ENCODE data around the gene CFAP47. TPM values are rescaled to one million over a fixed set of nuclear protein-coding genes. Genes with fewer than 3 reads are reported as not detected.

CFAP47 gene
- total RNA-seq, 1 experiment from 2014 or later, result not detected

DNA sequence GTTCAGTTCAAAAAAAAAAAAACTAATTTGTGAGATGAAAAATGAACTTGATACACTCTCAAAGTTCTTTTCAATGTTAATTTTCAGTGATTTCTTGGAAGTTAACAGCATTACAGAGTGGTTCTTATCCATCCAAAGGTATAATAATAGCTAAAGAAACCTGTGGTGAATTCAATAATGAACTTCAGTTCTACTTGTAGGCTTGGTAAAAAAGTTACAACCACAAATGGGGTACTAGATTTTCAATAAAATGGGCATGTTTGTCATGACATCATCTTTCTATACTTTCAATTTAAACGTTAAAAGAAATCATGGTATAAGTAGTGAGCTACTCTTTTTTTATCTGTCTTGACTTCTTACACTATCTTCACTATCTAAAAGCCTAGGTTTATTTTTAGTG lies 424.8 kb downstream of the CFAP47 start:
- ChIA-PET CTCF (no interaction called here), POLR2A (no interaction called here)
- Mint-ChIP-seq H3K4me1 (peaks cover 3% of the 10 kb centered on the region; the same call in 1 of the 2 replicates), H3K4me3 (no peak overlapping the region), H3K27ac (no peak overlapping the region), H3K27me3 (ENCODE audit: low read depth) (no peaks in the 10 kb centered on the region), H3K36me3 (no peaks in the 10 kb centered on the region), H3K9me3 (no peaks in the 10 kb centered on the region; the same call in 1 of the 2 replicates)
- DNase-seq (ENCODE audit: low spot score) (no peak), ATAC-seq (no peak)
- TF ChIP-seq, protein P1, sequence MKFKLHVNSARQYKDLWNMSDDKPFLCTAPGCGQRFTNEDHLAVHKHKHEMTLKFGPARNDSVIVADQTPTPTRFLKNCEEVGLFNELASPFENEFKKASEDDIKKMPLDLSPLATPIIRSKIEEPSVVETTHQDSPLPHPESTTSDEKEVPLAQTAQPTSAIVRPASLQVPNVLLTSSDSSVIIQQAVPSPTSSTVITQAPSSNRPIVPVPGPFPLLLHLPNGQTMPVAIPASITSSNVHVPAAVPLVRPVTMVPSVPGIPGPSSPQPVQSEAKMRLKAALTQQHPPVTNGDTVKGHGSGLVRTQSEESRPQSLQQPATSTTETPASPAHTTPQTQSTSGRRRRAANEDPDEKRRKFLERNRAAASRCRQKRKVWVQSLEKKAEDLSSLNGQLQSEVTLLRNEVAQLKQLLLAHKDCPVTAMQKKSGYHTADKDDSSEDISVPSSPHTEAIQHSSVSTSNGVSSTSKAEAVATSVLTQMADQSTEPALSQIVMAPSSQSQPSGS (CRISPR knock-in tag; IDR thresholded peaks at IDR 0.05; ENCODE audit: borderline replicate concordance, low read depth), result no peak
- TF ChIP-seq, protein P2, sequence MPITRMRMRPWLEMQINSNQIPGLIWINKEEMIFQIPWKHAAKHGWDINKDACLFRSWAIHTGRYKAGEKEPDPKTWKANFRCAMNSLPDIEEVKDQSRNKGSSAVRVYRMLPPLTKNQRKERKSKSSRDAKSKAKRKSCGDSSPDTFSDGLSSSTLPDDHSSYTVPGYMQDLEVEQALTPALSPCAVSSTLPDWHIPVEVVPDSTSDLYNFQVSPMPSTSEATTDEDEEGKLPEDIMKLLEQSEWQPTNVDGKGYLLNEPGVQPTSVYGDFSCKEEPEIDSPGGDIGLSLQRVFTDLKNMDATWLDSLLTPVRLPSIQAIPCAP (CRISPR knock-in tag; IDR thresholded peaks at IDR 0.05), result no peak
- no peak for TF ChIP-seq CBFB (CRISPR knock-in tag; IDR thresholded peaks at IDR 0.05; ENCODE audit: low read depth)
- TF ChIP-seq FOXK1 (CRISPR knock-in tag; IDR thresholded peaks at IDR 0.05), result no peak
- no peak for TF ChIP-seq SMAD3 (CRISPR knock-in tag; IDR thresholded peaks at IDR 0.05; ENCODE audit: borderline replicate concordance)
- TF ChIP-seq, protein P3, sequence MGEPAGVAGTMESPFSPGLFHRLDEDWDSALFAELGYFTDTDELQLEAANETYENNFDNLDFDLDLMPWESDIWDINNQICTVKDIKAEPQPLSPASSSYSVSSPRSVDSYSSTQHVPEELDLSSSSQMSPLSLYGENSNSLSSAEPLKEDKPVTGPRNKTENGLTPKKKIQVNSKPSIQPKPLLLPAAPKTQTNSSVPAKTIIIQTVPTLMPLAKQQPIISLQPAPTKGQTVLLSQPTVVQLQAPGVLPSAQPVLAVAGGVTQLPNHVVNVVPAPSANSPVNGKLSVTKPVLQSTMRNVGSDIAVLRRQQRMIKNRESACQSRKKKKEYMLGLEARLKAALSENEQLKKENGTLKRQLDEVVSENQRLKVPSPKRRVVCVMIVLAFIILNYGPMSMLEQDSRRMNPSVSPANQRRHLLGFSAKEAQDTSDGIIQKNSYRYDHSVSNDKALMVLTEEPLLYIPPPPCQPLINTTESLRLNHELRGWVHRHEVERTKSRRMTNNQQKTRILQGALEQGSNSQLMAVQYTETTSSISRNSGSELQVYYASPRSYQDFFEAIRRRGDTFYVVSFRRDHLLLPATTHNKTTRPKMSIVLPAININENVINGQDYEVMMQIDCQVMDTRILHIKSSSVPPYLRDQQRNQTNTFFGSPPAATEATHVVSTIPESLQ (CRISPR knock-in tag; IDR thresholded peaks at IDR 0.05), result no peak
- no peak for TF ChIP-seq ZNF423 (CRISPR knock-in tag; IDR thresholded peaks at IDR 0.05)
- no peak for TF ChIP-seq ZNF396 (CRISPR knock-in tag; IDR thresholded peaks at IDR 0.05; ENCODE audit: borderline replicate concordance)
- TF ChIP-seq, protein P4, sequence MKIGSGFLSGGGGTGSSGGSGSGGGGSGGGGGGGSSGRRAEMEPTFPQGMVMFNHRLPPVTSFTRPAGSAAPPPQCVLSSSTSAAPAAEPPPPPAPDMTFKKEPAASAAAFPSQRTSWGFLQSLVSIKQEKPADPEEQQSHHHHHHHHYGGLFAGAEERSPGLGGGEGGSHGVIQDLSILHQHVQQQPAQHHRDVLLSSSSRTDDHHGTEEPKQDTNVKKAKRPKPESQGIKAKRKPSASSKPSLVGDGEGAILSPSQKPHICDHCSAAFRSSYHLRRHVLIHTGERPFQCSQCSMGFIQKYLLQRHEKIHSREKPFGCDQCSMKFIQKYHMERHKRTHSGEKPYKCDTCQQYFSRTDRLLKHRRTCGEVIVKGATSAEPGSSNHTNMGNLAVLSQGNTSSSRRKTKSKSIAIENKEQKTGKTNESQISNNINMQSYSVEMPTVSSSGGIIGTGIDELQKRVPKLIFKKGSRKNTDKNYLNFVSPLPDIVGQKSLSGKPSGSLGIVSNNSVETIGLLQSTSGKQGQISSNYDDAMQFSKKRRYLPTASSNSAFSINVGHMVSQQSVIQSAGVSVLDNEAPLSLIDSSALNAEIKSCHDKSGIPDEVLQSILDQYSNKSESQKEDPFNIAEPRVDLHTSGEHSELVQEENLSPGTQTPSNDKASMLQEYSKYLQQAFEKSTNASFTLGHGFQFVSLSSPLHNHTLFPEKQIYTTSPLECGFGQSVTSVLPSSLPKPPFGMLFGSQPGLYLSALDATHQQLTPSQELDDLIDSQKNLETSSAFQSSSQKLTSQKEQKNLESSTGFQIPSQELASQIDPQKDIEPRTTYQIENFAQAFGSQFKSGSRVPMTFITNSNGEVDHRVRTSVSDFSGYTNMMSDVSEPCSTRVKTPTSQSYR (CRISPR knock-in tag; IDR thresholded peaks at IDR 0.05), result no peak
- TF ChIP-seq NR3C1 (CRISPR knock-in tag; conservative IDR thresholded peaks at IDR 0.05; ENCODE audit: low read depth), result no peak
- TF ChIP-seq, protein P5, sequence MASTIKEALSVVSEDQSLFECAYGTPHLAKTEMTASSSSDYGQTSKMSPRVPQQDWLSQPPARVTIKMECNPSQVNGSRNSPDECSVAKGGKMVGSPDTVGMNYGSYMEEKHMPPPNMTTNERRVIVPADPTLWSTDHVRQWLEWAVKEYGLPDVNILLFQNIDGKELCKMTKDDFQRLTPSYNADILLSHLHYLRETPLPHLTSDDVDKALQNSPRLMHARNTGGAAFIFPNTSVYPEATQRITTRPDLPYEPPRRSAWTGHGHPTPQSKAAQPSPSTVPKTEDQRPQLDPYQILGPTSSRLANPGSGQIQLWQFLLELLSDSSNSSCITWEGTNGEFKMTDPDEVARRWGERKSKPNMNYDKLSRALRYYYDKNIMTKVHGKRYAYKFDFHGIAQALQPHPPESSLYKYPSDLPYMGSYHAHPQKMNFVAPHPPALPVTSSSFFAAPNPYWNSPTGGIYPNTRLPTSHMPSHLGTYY (CRISPR knock-in tag; IDR thresholded peaks at IDR 0.05), result no peak
- TF ChIP-seq, protein P6, sequence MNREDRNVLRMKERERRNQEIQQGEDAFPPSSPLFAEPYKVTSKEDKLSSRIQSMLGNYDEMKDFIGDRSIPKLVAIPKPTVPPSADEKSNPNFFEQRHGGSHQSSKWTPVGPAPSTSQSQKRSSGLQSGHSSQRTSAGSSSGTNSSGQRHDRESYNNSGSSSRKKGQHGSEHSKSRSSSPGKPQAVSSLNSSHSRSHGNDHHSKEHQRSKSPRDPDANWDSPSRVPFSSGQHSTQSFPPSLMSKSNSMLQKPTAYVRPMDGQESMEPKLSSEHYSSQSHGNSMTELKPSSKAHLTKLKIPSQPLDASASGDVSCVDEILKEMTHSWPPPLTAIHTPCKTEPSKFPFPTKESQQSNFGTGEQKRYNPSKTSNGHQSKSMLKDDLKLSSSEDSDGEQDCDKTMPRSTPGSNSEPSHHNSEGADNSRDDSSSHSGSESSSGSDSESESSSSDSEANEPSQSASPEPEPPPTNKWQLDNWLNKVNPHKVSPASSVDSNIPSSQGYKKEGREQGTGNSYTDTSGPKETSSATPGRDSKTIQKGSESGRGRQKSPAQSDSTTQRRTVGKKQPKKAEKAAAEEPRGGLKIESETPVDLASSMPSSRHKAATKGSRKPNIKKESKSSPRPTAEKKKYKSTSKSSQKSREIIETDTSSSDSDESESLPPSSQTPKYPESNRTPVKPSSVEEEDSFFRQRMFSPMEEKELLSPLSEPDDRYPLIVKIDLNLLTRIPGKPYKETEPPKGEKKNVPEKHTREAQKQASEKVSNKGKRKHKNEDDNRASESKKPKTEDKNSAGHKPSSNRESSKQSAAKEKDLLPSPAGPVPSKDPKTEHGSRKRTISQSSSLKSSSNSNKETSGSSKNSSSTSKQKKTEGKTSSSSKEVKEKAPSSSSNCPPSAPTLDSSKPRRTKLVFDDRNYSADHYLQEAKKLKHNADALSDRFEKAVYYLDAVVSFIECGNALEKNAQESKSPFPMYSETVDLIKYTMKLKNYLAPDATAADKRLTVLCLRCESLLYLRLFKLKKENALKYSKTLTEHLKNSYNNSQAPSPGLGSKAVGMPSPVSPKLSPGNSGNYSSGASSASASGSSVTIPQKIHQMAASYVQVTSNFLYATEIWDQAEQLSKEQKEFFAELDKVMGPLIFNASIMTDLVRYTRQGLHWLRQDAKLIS (CRISPR knock-in tag; IDR thresholded peaks at IDR 0.05; ENCODE audit: borderline replicate concordance), result no peak
- no peak for TF ChIP-seq JUN (CRISPR knock-in tag; IDR thresholded peaks at IDR 0.05)
- TF ChIP-seq, protein P7, sequence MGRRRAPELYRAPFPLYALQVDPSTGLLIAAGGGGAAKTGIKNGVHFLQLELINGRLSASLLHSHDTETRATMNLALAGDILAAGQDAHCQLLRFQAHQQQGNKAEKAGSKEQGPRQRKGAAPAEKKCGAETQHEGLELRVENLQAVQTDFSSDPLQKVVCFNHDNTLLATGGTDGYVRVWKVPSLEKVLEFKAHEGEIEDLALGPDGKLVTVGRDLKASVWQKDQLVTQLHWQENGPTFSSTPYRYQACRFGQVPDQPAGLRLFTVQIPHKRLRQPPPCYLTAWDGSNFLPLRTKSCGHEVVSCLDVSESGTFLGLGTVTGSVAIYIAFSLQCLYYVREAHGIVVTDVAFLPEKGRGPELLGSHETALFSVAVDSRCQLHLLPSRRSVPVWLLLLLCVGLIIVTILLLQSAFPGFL (CRISPR knock-in tag; IDR thresholded peaks at IDR 0.05; ENCODE audit: borderline replicate concordance), result no peak
